ENCODE data around the gene STKLD1.

Gene STKLD1

GRCh38 chr9:133335924-133336811 is 40.0 kb upstream of the STKLD1 start, which contains the start of gene SURF6:
SURF6 (minus strand) TSS chr9:133336188; CDS start chr9:133336132, 56 bp downstream.
- Histone ChIP-seq H3K4me1 (ENCODE audit: control insufficient read depth, insufficient read depth, low read length) (no peaks in the 10 kb centered on the region), H3K9ac (ENCODE audit: low read length) (peak within 1 kb of the TSS; percentile 80), H3K4me3 (ENCODE audit: low read length) (peak within 1 kb of the TSS; percentile 95), H3K27me3 (ENCODE audit: control insufficient read depth, insufficient read depth, low read length) (no peaks in the 10 kb centered on the region), H3K27ac (ENCODE audit: low read depth, low read length) (peak within 1 kb of the TSS; percentile 46), H3K36me3 (ENCODE audit: control insufficient read depth, insufficient read depth, low read length) (peaks cover 49% of the 10 kb centered on the region)

- Histone ChIP-seq H3K27me3 (ENCODE audit: control insufficient read depth, insufficient read depth, low read length) (no peaks in the 10 kb centered on the region), H3K27ac (ENCODE audit: low read depth, low read length) (no peak overlapping the region), H3K4me3 (ENCODE audit: low read length) (no peak overlapping the region), H3K9ac (ENCODE audit: low read length) (no peak overlapping the region), H3K36me3 (ENCODE audit: control insufficient read depth, insufficient read depth, low read length) (peaks cover 36% of the 10 kb centered on the region), H3K4me1 (ENCODE audit: control insufficient read depth, insufficient read depth, low read length) (no peaks in the 10 kb centered on the region)
Measured at GRCh38 chr9:133339641-133340040, 36.5 kb upstream of the STKLD1 start.

DNA sequence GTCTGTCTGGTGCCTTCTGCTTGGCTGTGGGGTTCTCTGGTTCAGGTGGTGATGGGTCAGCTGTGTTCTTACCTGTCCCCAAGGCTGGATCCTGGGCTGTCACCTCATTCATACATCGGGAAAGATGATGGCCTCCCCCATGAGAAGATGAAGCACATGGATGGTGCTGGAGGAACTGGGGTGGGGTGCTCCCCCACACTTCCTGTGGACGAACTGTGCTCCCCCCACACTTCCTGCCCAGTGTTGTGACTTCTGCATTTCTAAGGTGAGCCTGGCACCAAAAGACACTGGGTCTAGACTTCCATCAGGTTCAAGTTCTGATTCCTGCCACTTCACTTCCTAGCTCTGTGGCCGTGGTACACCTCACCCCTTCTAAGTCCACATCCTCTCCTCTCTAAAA is 35.9 kb upstream of the STKLD1 start:
- Histone ChIP-seq H3K4me3 (ENCODE audit: low read length) (no peak overlapping the region), H3K36me3 (ENCODE audit: control insufficient read depth, insufficient read depth, low read length) (peaks cover 39% of the 10 kb centered on the region), H3K4me1 (ENCODE audit: control insufficient read depth, insufficient read depth, low read length) (no peaks in the 10 kb centered on the region), H3K27me3 (ENCODE audit: control insufficient read depth, insufficient read depth, low read length) (no peaks in the 10 kb centered on the region), H3K9ac (ENCODE audit: low read length) (no peak overlapping the region), H3K27ac (ENCODE audit: low read depth, low read length) (no peak overlapping the region)

- Histone ChIP-seq H3K27me3 (ENCODE audit: control insufficient read depth, insufficient read depth, low read length) (no peaks in the 10 kb centered on the region), H3K36me3 (ENCODE audit: control insufficient read depth, insufficient read depth, low read length) (peaks cover 44% of the 10 kb centered on the region), H3K27ac (ENCODE audit: low read depth, low read length) (no peak overlapping the region), H3K4me1 (ENCODE audit: control insufficient read depth, insufficient read depth, low read length) (no peaks in the 10 kb centered on the region), H3K9ac (ENCODE audit: low read length) (no peak overlapping the region), H3K4me3 (ENCODE audit: low read length) (no peak overlapping the region)
Measured at GRCh38 chr9:133340916-133341315, 35.2 kb upstream of the STKLD1 start.

DNA sequence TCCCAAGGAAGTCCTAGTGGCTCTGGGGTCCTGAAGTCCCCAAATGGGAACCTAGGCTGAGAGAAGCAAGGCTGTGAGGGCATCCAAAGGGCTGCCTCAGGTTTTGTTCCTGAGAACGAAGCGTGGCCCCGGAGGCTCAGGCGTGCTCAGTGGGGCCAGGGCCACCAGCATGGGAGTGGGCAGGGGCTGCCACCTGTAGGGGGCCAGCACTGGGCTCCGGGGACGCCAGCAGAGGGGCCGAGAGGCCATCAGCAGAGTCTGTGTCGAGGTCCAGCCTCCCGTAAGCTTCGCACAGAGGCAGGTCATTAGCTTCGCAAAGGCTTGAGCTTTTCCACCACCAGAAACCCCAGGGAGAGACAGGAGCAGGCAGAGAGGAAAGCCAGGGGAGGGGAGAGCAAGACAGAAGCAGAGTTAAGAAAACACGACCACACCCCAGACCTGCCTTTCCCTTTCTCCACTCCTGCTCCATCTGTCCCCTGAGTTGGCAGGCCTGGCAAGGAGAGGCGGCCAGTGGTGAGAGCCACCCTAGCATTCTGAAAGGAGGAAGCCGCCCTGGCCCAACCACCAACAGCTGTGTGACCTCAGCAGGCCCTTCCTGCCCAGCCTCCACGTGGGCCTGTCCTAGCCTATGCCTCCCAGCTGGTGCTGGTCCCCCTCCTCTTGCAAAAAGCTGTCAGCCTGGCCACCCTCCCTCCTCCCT is 34.6 kb upstream of the STKLD1 start:
- no peaks in the 10 kb centered on the region for H3K27me3 ChIP-seq (ENCODE audit: control insufficient read depth, insufficient read depth, low read length)
- peaks cover 45% of the 10 kb centered on the region for H3K36me3 ChIP-seq (ENCODE audit: control insufficient read depth, insufficient read depth, low read length)
- H3K27ac ChIP-seq (ENCODE audit: low read depth, low read length) = no peak overlapping the region
- no peak overlapping the region for H3K4me3 ChIP-seq (ENCODE audit: low read length)
- no peak overlapping the region for H3K9ac ChIP-seq (ENCODE audit: low read length)
- H3K4me1 ChIP-seq (ENCODE audit: control insufficient read depth, insufficient read depth, low read length) = peaks cover 4% of the 10 kb centered on the region

GRCh38 chr9:133342069-133342406 is 34.1 kb upstream of the STKLD1 start:
- Histone ChIP-seq H3K36me3 (ENCODE audit: control insufficient read depth, insufficient read depth, low read length) (peaks cover 45% of the 10 kb centered on the region), H3K27me3 (ENCODE audit: control insufficient read depth, insufficient read depth, low read length) (no peaks in the 10 kb centered on the region), H3K4me1 (ENCODE audit: control insufficient read depth, insufficient read depth, low read length) (peaks cover 7% of the 10 kb centered on the region), H3K9ac (ENCODE audit: low read length) (no peak overlapping the region), H3K4me3 (ENCODE audit: low read length) (no peak overlapping the region), H3K27ac (ENCODE audit: low read depth, low read length) (no peak overlapping the region)

DNA sequence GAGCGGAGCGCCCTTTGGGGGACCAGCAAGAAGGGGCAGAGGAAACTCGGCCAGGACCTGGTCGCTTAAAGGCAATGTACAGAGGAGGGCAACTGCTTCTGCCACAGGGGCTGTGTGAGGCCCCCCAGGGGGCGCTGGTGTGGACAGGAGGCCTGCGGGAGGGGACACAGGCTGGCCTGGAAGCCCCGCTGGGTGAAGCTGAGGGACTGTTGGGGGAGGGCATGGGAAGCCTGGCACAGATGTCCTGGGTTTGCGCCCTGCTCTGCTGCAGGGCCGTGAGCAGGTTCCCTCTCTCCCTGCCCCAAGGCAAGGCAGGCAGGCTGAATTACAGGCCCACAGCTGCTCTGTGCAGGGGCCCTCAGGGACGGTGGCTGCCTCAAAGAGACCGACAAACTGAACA is 33.6 kb upstream of the STKLD1 start:
- Histone ChIP-seq H3K4me3 (ENCODE audit: low read length) (no peak overlapping the region), H3K36me3 (ENCODE audit: control insufficient read depth, insufficient read depth, low read length) (peaks cover 45% of the 10 kb centered on the region), H3K27ac (ENCODE audit: low read depth, low read length) (no peak overlapping the region), H3K4me1 (ENCODE audit: control insufficient read depth, insufficient read depth, low read length) (peaks cover 7% of the 10 kb centered on the region), H3K9ac (ENCODE audit: low read length) (no peak overlapping the region), H3K27me3 (ENCODE audit: control insufficient read depth, insufficient read depth, low read length) (no peaks in the 10 kb centered on the region)

DNA sequence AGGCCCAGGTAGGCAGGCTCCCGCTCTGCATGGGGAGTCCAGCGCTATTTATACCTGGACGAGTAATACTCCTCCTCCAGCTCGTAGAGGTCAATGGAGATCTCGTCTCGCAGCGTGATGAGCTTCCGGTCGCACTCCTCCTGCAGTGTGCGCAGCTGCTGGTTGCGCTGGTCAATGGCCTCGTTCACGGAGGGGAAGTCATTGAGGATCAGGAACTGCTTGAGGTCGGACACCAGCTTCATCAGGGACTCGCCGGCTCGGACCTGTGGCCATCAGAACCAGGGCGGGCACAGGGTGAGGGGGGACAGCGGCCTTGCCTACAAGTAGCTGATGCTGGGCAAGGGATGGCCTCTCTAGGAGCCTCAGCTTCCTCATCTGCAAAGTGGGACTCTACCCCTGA is 32.1 kb upstream of the STKLD1 start:
- H3K9ac ChIP-seq (ENCODE audit: low read length) = no peak overlapping the region

DNA sequence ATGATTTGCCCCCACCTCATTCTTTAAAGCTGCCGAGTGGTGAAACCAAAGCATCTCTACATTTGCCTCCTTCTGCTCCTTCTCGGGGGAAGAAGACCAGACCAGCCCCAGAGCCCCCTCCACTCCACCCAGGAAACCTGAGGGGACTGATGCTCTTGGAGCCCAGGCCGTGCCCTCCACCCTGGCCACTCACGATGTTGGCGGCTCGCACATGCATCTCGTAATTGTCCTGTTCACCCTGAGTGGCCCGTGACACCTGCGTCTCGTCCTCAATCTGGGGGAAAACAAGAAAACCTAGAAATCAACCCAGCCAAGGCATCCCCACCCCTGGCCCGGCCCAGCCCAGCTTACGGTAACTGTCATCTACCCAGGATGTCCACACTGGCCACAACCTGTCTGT is 31.2 kb upstream of the STKLD1 start:
- H3K4me3 ChIP-seq (ENCODE audit: low read length) = no peak overlapping the region
- peaks cover 12% of the 10 kb centered on the region for H3K4me1 ChIP-seq (ENCODE audit: control insufficient read depth, insufficient read depth, low read length)
- H3K9ac ChIP-seq (ENCODE audit: low read length) = no peak overlapping the region
- H3K27me3 ChIP-seq (ENCODE audit: control insufficient read depth, insufficient read depth, low read length) = no peaks in the 10 kb centered on the region
- H3K36me3 ChIP-seq (ENCODE audit: control insufficient read depth, insufficient read depth, low read length) = peaks cover 37% of the 10 kb centered on the region
- no peak overlapping the region for H3K27ac ChIP-seq (ENCODE audit: low read depth, low read length)

More for the DNA sequence above, 32.1 kb upstream of the STKLD1 start:
- Histone ChIP-seq H3K36me3 (ENCODE audit: control insufficient read depth, insufficient read depth, low read length) (peaks cover 42% of the 10 kb centered on the region), H3K4me1 (ENCODE audit: control insufficient read depth, insufficient read depth, low read length) (peaks cover 9% of the 10 kb centered on the region), H3K27ac (ENCODE audit: low read depth, low read length) (no peak overlapping the region), H3K4me3 (ENCODE audit: low read length) (no peak overlapping the region), H3K27me3 (ENCODE audit: control insufficient read depth, insufficient read depth, low read length) (no peaks in the 10 kb centered on the region)

DNA sequence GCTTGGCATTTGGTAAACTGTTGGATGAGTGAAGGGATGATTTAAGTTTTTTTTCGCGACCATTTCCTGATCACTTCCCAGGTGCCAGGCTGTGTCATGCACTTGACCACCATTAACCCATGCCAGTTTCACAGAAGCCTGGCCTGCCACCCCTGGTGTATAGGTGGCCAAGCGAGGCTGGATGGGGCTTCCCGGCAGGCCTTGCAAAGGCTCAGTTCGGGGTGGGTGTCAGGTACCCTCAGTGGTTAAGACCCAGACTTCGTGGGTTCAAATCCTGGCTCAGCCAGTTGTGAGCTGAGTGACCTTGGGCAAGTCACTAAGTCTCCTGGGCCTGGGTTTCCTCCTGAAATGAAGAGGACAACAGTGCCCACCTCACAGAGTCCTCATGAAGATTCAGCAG is 30.6 kb upstream of the STKLD1 start:
- no peak overlapping the region for H3K9ac ChIP-seq (ENCODE audit: low read length)
- no peak overlapping the region for H3K4me3 ChIP-seq (ENCODE audit: low read length)
- peaks cover 12% of the 10 kb centered on the region for H3K4me1 ChIP-seq (ENCODE audit: control insufficient read depth, insufficient read depth, low read length)
- peaks cover 37% of the 10 kb centered on the region for H3K36me3 ChIP-seq (ENCODE audit: control insufficient read depth, insufficient read depth, low read length)
- no peak overlapping the region for H3K27ac ChIP-seq (ENCODE audit: low read depth, low read length)
- no peaks in the 10 kb centered on the region for H3K27me3 ChIP-seq (ENCODE audit: control insufficient read depth, insufficient read depth, low read length)

DNA sequence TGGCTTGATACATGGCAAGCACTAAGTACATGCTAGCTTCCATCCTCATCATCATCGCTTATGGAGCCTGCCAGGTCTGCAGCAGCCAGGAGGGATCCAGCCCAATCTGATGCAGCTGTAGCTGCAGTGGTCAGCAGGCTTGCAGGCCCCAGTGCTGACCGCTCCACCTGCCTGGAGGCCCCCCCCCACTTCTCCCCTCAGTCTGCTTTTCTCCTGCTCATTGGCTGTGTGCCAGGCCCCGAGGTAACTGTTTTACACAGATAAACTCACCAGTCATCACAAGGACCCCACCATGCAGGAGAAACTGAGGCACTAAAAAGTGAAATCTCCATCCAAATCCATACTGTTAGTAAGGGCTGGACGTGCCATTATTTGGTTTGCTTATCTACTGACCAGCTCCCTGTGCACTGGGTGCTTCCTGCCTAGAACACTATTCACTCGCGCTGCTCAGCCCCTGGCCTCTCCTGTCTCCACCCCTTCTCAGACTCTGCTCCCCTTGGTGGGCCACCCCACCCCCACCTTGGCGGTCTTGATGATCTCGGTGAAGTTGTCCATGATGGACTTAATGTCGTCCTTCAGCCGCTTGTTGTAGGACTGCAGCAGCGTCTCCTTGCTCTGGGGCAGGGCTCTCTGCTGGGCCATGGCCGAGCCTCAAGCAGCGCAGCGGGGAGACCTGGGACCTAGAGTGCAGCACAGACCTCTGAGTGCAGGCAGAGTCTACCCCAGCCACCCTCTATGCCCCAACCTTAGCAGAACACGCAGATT is 30.0 kb upstream of the STKLD1 start:
- Histone ChIP-seq H3K36me3 (ENCODE audit: control insufficient read depth, insufficient read depth, low read length) (peaks cover 39% of the 10 kb centered on the region), H3K27me3 (ENCODE audit: control insufficient read depth, insufficient read depth, low read length) (no peaks in the 10 kb centered on the region), H3K4me1 (ENCODE audit: control insufficient read depth, insufficient read depth, low read length) (peaks cover 12% of the 10 kb centered on the region), H3K4me3 (ENCODE audit: low read length) (peak overlapping the region; percentile 96), H3K27ac (ENCODE audit: low read depth, low read length) (peak overlapping the region; percentile 58), H3K9ac (ENCODE audit: low read length) (no peak overlapping the region)

DNA sequence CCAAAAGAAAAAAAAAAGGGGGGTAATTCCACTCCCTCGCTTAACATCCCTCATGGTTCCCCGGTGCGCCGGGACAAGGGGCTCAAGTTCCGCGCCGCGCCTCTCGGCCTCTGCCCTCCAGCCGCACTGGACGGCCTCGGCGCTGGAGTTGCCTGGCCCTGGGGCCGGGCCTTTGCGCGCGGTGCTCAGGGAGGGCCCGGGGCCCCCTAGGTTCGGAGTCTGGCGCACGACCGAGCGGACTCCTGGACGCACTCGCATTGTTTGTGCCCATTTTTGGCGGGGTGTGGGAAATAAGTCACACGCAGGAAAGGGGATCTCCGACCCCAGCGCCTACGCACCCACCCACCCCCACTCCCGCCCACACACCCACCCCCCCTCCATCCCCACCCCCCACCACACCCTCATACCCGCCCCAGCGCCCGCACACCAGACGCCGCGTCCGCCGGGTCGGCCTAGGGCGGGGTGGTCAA is 28.6 kb upstream of the STKLD1 start:
- H3K27me3 ChIP-seq (ENCODE audit: control insufficient read depth, insufficient read depth, low read length) = no peaks in the 10 kb centered on the region
- peak overlapping the region; percentile 96 for H3K4me3 ChIP-seq (ENCODE audit: low read length)
- H3K27ac ChIP-seq (ENCODE audit: low read depth, low read length) = peak overlapping the region; percentile 88
- H3K9ac ChIP-seq (ENCODE audit: low read length) = peak overlapping the region; percentile 32
- peaks cover 47% of the 10 kb centered on the region for H3K36me3 ChIP-seq (ENCODE audit: control insufficient read depth, insufficient read depth, low read length)
- H3K4me1 ChIP-seq (ENCODE audit: control insufficient read depth, insufficient read depth, low read length) = peaks cover 12% of the 10 kb centered on the region

All from rectal smooth muscle tissue (tissue), 1 donor.